ENCODE results near the gene MLLT10.

DNA sequence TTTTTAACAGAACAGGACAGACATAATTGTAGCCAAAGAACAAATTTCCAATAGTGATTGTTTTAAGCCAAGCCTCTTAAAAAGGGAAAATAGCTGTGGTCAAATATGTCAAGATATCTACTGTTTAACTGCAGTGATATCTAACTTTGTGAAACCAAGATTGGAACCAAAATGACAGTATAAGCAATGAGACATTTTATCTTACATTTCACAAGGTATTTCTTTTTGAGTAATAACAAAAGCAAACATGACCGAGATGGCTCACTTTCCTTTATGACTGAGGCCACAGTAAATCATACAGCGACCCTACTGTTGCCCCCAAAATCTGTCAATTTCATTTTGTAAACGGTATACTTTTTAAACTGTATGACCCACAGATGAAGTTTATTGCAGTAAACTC, 215.8 kb downstream of the MLLT10 start:
- no peak for TF ChIP-seq POLR2AphosphoS5 (IDR thresholded peaks at IDR 0.05)
- TF ChIP-seq, protein P1, sequence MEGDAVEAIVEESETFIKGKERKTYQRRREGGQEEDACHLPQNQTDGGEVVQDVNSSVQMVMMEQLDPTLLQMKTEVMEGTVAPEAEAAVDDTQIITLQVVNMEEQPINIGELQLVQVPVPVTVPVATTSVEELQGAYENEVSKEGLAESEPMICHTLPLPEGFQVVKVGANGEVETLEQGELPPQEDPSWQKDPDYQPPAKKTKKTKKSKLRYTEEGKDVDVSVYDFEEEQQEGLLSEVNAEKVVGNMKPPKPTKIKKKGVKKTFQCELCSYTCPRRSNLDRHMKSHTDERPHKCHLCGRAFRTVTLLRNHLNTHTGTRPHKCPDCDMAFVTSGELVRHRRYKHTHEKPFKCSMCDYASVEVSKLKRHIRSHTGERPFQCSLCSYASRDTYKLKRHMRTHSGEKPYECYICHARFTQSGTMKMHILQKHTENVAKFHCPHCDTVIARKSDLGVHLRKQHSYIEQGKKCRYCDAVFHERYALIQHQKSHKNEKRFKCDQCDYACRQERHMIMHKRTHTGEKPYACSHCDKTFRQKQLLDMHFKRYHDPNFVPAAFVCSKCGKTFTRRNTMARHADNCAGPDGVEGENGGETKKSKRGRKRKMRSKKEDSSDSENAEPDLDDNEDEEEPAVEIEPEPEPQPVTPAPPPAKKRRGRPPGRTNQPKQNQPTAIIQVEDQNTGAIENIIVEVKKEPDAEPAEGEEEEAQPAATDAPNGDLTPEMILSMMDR (IDR thresholded peaks at IDR 0.05) = no peak
- no peak for TF ChIP-seq EP300 (IDR thresholded peaks at IDR 0.05)
- TF ChIP-seq POLR2A (IDR thresholded peaks at IDR 0.05; ENCODE audit: low read depth) = no peak

All from esophagus muscularis mucosa (tissue), 4 donors.